ENCODE data around the gene NEDD9. TPM values are rescaled to one million over a fixed set of nuclear protein-coding genes. Genes with fewer than 3 reads are reported as not detected.

The NEDD9 gene
- total RNA-seq, 4 donors from 2014 or later, result 36.2 to 99.1 (median 70.2) TPM

DNA sequence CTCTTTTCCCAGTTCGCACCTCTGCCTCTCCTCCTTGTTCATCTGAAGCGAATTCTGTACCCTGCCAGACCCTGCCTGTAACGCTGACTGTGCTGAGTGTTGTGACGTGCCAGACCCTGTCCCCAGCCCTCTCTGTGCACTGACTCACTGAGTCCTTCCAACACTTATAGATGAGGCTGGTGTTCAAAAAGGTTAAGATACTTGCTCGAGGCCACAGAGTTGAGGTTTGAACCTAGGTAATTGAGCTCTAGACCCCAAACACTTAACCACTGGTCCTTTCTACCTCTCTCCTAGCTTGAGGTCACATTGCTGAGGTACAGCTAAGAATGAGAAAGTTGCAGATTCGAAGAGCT, 45.7 kb upstream of the NEDD9 start:
- intact Hi-C loops (cut with DNase I; ENCODE audit: low total_unique reads), result no loop called here
- no peaks in the 10 kb centered on the region for H3K36me3 ChIP-seq
- H3K9me3 ChIP-seq, result no peaks in the 10 kb centered on the region
- H3K27ac ChIP-seq, result peak overlapping the region; percentile 35 to 51
- H3K27me3 ChIP-seq, result no peaks in the 10 kb centered on the region
- no peaks in the 10 kb centered on the region for H3K4me1 ChIP-seq
- DNase-seq, result no peak
- TF ChIP-seq POLR2A (IDR thresholded peaks at IDR 0.05), result no peak
- TF ChIP-seq, protein P1, sequence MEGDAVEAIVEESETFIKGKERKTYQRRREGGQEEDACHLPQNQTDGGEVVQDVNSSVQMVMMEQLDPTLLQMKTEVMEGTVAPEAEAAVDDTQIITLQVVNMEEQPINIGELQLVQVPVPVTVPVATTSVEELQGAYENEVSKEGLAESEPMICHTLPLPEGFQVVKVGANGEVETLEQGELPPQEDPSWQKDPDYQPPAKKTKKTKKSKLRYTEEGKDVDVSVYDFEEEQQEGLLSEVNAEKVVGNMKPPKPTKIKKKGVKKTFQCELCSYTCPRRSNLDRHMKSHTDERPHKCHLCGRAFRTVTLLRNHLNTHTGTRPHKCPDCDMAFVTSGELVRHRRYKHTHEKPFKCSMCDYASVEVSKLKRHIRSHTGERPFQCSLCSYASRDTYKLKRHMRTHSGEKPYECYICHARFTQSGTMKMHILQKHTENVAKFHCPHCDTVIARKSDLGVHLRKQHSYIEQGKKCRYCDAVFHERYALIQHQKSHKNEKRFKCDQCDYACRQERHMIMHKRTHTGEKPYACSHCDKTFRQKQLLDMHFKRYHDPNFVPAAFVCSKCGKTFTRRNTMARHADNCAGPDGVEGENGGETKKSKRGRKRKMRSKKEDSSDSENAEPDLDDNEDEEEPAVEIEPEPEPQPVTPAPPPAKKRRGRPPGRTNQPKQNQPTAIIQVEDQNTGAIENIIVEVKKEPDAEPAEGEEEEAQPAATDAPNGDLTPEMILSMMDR (IDR thresholded peaks at IDR 0.05), result no peak
- H3K4me3 ChIP-seq, result no peak overlapping the region

DNA sequence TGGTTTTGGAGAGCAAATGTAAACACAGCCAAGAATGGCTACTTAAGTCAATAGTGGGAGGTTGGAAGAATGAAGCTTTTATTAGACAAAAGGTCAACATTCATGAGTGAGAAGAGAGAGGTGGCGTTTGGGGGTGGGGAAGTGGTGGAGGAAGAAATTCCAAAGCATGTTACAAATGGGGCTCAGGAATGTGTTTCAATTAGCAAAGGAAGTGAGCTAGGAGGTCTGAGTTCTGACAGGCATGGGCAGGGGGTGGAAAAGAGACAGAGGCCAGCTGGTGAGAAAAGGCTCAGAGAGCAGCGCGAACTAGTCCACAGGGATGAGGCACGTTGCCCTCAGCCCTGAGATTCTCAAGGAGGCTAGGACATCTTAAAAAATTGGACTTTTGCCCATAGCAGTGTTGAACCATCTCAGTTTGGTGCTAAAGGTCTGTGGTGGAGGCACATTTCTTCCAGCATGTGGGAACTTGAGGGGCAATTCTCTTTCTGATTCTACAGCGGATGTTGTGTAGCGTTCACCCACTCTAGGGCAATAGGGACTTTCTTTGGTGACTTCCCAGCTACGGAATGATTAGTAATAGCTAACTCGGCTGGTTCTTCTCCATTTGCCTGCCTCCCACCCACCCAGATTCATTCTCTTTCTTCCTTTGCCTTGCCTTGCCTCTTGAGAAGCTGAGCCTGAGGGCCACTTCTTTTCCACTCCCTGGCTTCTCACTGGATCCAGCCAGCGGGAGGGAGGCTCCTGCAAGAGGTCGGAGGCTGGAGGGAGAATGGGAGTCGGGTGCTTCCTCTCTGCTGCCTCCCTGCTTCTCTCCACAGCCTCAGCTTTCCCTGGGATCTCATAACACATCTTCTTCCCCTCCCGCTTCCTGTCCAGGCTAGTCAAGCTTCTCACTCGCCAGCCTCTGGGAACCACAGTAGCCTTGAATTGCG, 45.1 kb upstream of the NEDD9 start:
- intact Hi-C loops (cut with DNase I; ENCODE audit: low total_unique reads), result no loop called here
- peak overlapping the region; percentile 35 to 51 for H3K27ac ChIP-seq
- TF ChIP-seq, protein P1 (IDR thresholded peaks at IDR 0.05), result no peak
- TF ChIP-seq POLR2A (IDR thresholded peaks at IDR 0.05), result no peak

DNA sequence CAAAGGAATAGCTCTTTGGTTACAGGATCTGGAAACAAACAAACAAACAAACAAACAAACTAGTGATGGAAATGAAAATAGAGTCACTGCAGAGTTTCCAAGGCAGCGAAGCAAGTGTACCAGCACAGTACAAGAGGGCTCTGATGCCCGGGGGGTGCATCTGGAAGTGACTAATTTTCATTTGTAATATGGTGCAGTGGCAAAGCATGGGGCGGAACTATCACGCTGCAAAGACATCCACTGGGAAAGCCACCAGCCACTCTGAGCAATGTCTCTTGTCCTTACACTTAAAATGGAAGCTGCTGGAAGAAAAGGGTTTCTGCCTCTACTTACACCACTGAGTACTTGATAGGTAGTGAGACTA, 44.4 kb upstream of the NEDD9 start:
- Histone ChIP-seq H3K27me3 (no peaks in the 10 kb centered on the region), H3K9me3 (no peaks in the 10 kb centered on the region), H3K4me3 (no peak overlapping the region), H3K27ac (peak overlapping the region in 1 of 2 donors; percentile 51), H3K36me3 (no peaks in the 10 kb centered on the region), H3K4me1 (no peaks in the 10 kb centered on the region)
- intact Hi-C loops (cut with DNase I; ENCODE audit: low total_unique reads), result no loop called here
- TF ChIP-seq, protein P1 (IDR thresholded peaks at IDR 0.05), result no peak
- DNase-seq, result no peak

More for the DNA sequence above, 45.1 kb upstream of the NEDD9 start:
- no peaks in the 10 kb centered on the region for H3K27me3 ChIP-seq
- DNase-seq, result peak in 1 of 2 donors; percentile 41
- H3K4me1 ChIP-seq, result no peaks in the 10 kb centered on the region
- H3K36me3 ChIP-seq, result no peaks in the 10 kb centered on the region
- H3K9me3 ChIP-seq, result no peaks in the 10 kb centered on the region
- H3K4me3 ChIP-seq, result no peak overlapping the region

DNA sequence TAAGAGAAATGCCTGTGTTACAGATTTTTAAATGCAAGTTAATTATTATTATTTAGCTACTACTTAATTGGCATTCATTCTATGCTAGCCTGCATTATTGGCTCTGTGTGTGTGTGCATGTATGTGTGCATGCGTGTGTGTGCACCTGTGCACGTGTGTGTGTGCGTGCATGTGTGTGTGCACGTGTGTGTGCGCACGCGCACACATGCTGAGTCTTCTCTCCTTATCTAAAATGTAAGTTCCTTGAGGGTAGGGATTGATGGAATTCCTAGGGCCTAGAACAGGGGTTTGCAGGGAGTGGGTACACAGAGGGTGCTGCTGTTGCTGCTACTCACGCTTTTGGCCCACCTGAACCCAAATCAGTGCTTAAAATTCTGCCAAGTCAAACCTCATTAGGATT, 43.8 kb upstream of the NEDD9 start:
- intact Hi-C loops (cut with DNase I; ENCODE audit: low total_unique reads), result no loop called here
- no peaks in the 10 kb centered on the region for H3K27me3 ChIP-seq
- no peak for DNase-seq
- no peaks in the 10 kb centered on the region for H3K36me3 ChIP-seq
- TF ChIP-seq, protein P1 (IDR thresholded peaks at IDR 0.05), result no peak
- TF ChIP-seq POLR2A (IDR thresholded peaks at IDR 0.05), result no peak
- H3K27ac ChIP-seq, result no peak overlapping the region
- H3K4me3 ChIP-seq, result no peak overlapping the region
- H3K4me1 ChIP-seq, result no peaks in the 10 kb centered on the region
- no peaks in the 10 kb centered on the region for H3K9me3 ChIP-seq

DNA sequence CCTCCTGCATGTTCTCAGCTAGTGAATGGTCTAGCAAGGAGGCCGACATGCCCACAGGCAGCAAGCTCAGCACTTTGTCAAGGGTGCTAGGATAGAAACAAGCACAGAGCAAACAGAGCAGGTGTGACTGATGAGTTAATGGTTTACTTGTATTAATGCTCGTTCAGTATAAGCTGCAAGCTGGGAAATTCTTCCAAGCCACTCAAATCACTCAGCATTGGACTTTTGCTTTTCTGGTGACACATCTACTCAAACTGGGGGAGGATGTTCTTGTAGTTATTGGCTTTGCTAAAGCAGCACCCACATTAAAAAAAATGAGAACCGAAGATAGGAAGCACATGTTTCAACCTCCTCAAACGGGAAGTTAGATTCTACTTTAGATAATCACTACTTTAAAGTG, 43.1 kb upstream of the NEDD9 start:
- intact Hi-C loops (cut with DNase I; ENCODE audit: low total_unique reads), result no loop called here
- no peak overlapping the region for H3K27ac ChIP-seq

More for the DNA sequence above, 43.1 kb upstream of the NEDD9 start:
- Histone ChIP-seq H3K36me3 (no peaks in the 10 kb centered on the region), H3K4me3 (no peak overlapping the region), H3K27me3 (no peaks in the 10 kb centered on the region), H3K9me3 (no peaks in the 10 kb centered on the region), H3K4me1 (peaks cover 0 to 3% of the 10 kb centered on the region in 2 donors)
- TF ChIP-seq, protein P1 (IDR thresholded peaks at IDR 0.05), result no peak
- TF ChIP-seq POLR2A (IDR thresholded peaks at IDR 0.05), result no peak
- DNase-seq, result no peak

Data from uterus (tissue), 4 donors.